Ramos (cell line): ENCODE measurements around the gene STRIP2.
"Not testable (repeated sequence)": the region's sequence is repeated elsewhere in the genome, so short reads cannot be mapped to it uniquely, and the experiment has no call there.

ENCODE experiments used
- in situ Hi-C: fragments of 300-500 bp; cut with MboI; formaldehyde crosslinking; loops from one replicate; pipeline ENCODE4 v1.14.3; 2022; ENCODE audit warnings: low sequenced_read_pairs; ENCODE audit not compliant: unreplicated experiment

The STRIP2 gene

DNA sequence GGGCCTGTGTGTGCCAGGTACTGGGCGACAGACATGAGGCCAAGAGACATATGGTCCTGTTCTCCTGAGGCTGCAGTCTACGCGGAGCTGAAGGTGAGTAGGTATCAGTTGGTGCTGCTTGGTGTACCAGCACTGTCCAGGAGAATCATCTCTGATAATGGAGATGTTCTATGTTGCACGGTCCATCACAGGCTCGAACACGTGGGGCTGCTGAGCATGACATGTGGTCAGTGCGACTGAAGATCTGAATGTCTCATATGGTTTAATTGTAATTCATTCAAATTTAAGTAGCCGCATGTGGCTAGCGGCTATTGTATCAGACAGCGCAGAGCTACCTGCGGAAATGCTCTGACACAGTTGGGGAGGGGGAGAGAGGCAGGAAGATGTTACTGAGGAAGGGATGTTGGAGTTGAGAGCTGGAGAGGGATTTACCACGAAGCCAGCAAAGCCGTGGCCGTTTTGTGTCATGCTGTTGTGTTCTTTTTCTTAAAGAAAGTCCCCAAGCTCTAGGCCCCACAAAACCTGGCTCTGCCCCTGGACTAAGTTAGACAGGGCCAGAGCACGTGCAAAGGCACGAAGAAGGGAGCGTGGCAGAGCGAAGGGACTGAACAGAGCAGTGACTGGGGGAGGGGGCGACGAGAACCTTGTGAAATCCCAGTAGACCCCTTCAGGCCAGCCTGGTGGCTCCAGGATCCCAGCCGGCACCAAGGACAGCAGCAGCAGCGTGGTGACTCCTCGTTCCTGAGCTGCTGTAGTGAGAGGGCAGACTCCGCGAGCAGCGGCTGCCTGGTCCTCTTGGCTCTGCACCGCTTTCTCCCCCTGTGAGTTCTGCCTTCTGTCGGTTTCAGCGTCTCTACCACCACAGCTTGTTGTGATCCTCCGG, 88.1 kb downstream of the STRIP2 start:
- in situ Hi-C loops = no loop called here

DNA sequence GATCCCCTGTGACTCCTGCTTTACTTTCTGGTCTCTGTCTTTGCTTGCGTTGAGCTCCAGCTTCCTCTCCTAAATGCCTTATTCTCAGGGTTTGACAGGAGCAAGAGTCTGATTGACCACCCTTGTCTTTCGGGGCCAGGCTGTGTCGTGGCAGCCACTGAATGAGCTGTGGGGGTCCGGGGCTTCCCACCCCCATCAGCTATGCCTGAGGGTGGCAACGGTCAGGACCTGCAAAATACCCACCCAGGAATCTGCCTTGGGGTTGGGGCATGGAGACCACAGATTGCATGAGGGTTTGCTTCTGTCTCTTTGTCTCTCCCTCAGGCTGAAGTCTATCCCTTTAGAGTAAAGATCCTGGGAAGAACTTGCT, 88.7 kb downstream of the STRIP2 start:
- in situ Hi-C loops = no loop called here

DNA sequence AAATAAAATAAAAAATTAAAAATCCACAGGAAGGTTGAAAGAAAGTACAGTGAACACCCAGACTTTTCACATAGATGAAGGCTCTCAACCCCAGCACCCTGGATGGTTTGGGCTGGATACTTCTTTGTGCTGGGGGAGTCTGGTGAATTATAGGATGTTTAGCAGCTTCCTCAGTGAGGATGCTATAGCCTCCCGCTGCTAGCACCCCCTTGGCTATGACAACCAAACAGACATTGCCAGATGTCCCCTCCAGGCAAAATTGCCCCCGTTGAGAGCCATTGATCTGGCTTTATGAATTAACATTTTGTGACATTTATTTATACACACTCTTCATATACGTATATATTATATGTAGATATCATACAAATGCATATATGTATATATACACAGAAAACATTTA, 89.7 kb downstream of the STRIP2 start:
- in situ Hi-C loops = no loop called here

DNA sequence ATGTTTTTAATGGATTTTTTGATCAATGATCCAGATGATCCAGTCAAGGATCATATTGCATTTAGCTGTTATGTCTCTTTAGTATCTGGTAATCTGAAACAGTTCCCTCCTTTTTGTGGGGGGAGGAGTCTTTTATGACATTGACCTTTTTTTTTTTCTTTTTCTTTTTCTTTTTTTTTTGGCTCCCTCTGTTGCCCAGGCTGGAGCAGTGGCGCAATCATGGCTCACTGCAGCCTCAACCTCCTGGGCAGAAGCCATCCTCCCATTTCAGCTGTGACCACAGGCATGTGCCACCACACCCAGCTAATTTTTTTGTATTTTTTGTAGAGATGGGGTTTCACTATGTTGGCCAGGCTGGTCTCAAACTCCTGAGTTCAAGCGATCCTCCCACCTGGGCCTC, 90.2 kb downstream of the STRIP2 start:
- in situ Hi-C loops = not testable (repeated sequence)

DNA sequence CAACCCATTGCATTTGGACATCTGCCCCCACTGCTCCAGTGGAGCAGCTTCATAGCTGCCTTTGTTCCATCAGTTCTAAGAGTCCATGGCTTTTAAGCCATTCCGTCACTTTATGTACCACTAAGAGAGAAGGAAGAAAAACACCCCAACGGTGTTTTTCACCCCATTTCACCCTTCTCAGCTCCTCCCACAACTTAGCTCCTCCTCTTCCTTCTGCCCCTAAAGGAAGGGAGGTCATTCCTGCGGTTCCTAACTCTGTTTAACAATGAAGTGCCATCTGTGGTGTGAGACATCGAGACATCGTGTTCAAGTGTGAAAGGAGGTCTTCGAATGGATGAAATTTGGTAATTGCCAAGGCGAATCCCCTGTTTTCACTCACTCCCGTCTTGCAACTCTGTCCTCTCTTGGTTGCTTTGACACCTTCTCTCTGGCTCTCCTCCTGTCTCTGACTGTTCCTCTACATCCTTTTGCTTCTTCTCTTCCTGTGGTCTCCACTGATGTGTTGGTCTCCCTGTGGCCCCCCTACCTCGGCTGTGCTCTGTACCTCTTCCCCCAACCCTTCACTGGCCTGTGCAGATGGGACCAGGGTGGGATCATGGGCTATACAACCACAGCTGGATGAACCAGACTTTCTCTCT, 91.1 kb downstream of the STRIP2 start:
- in situ Hi-C loops = no loop called here

DNA sequence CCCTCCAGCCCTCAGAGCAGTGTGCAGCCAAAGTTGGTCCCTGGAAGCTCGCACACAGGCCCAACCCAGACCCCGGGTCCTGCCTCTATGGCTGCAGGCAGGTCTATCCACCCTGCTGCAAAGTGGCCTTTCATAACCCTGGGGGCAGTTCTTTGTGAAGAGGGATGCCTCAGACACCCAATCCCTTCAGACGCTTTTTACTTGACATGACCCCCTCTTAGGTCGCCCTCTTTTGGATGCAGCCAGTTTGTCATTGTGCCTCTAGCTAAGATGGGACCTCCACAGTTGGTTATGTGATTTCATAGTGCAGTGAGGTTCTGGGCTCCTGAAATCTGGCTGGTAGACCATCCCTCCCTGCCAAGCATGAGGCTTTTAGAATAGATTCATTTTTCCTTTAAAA, 95.4 kb downstream of the STRIP2 start:
- in situ Hi-C loops = no loop called here

DNA sequence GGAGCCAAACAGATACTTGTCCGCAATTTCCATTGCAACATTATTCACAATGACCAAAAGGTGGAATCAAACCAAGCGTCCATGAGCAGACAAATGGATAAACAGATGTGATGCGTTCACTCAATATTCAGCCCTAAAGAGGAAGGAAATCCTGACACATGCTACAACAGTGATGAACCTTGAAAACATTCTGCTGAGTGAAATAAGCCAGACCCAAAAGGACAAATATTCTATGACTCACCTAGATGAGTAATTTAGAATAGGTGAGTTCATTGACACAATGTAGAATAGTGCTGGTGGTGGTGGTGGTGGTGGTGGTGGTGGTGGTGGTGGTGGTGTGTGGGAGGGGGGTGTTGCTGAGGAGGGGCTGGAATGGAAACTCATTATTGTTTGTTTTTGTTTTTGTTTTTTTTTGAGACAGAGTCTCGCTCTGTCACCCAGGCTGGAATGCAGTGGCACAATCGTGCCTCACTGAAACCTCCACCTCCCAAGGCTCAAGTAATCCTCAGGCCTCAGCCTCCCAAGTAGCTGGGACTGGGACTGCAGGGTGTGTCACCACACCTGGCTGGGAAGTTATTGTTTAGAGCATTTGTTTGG, 96.7 kb downstream of the STRIP2 start:
- in situ Hi-C loops = no loop called here

DNA sequence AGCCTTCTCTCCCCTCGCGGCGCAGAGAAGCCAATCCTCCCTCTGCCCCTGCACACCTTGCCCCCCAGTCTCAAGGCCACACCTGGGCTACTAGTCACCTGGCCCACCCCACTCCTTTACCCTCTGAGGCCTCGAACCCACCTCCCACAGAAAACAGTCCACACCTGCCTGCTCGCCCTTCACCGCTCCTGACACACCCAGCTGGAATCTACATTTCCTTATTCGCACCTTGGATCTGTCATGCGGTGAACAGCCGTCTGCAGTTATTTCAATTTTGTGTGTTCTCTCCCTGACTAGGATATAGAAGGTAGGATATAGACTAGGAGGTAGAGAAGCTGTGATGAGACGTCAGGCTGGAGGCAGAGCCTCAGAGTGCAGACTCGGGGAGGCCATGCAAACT, 97.5 kb downstream of the STRIP2 start:
- in situ Hi-C loops = no loop called here

DNA sequence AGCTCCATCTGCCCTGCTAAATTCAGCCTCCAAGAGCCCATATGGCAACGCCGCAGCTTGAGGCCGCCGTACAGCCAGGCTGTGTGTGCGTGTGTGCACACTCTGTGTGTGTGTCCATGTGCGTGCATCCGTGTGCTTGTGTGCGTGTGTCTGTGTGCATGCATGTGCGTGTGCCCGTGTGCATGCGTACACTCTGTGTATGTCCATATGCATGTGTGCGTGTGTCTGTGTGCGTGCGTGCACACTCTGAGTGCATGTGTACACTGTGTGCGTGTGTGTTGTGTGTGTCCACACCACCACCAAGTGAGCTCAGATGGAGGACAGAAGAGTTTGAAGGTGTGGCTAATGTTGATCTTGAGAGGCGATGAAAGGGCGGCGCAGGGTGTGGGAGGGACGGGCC, 98.1 kb downstream of the STRIP2 start:
- in situ Hi-C loops = no loop called here

DNA sequence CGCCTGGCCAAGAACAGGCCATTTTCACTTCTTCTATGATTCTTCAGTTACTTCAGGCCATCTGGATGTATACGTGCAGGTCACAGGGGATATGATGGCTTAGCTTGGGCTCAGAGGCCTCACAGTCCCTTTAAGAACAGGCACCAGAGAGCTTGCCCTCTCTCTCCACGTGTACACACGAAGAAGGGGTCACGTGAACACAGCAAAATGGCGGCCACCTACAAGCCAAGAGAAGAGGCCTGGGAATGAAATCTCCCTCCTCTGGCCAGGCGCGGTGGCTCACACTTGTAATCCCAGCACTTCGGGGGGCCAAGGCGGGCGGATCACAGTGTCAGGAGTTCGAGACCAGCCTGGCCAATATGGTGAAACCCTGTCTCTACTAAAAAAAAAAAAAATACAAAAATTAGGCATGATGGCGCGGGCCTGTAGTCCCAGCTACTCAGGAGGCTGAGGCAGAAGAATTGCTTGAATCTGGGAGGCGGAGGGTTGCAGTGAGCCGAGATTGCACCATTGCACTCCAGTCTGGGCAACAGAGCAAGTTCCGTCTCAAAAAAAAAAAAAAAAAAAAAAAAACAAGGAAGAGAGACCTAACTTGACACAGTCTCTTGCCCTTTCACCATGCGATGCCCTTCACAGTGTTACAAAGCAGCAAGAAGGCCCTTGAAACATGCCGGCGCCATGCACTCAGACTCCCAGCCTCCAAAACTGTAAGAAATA, 100.5 kb downstream of the STRIP2 start:
- in situ Hi-C loops = not testable (repeated sequence)

DNA sequence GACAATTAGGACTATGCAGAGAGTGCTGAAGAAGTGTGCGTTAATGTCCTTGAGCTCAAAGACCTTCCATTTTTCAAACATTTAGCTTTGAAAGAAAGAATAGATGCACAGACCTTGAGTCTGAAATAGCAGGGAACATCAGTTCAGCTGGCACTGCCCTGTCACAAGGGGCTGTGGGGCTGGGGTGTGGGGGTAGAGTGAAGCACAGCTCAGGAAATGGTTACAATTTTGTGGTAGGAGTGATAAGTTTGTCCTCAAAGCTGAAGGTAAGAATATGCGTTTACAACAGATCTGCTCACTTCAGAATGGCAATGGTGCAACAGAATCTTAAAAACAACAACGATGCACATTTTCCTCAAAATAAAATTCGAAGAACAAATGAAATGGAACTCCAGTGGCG, 101.7 kb downstream of the STRIP2 start:
- in situ Hi-C loops = no loop called here

DNA sequence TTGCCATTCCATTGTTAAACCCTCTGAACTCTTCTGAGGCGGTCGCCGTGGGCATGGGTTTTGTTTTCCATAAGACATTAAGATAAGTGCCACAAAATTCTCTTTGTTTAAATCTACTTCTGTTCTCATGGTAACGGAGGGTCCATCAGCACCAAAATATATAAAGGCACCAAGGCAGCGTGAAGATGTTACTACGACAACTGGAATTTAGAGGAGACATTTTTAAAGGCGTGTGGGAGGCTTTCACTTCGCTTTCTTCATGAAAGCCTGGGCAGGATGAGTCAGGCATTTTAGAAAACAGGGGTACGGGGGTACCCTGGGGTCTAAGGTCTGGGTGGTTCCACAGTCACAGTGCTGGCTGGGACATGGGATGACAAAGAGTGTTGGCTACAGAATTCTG, 102.1 kb downstream of the STRIP2 start:
- in situ Hi-C loops = no loop called here
